ENCODE measurements around the gene NFATC2.
"Not testable (repeated sequence)": the region's sequence is repeated elsewhere in the genome, so short reads cannot be mapped to it uniquely, and the experiment has no call there.

NFATC2 gene

GRCh38 chr20:51494241-51495110 lies 48.0 kb downstream of the NFATC2 start:
- DNase-seq (ENCODE audit: low spot score), result no peak

- no peak for DNase-seq (ENCODE audit: low spot score)
These were observed 49.1 kb downstream of the NFATC2 start for GRCh38 chr20:51493346-51493791.

- DNase-seq (ENCODE audit: low spot score), result no peak
These were observed 50.1 kb downstream of the NFATC2 start for GRCh38 chr20:51492167-51493092.

- DNase-seq (ENCODE audit: low spot score), result no peak
These were observed 51.1 kb downstream of the NFATC2 start for GRCh38 chr20:51491393-51491792.

GRCh38 chr20:51490635-51491034 lies 51.9 kb downstream of the NFATC2 start:
- DNase-seq (ENCODE audit: low spot score), result no peak

GRCh38 chr20:51489611-51490010 lies 52.9 kb downstream of the NFATC2 start:
- DNase-seq (ENCODE audit: low spot score), result no peak

- DNase-seq (ENCODE audit: low spot score), result no peak
These were observed 54.2 kb downstream of the NFATC2 start for GRCh38 chr20:51488331-51488730.

GRCh38 chr20:51487565-51488268 lies 54.8 kb downstream of the NFATC2 start:
- no peak for DNase-seq (ENCODE audit: low spot score)

- no peak for DNase-seq (ENCODE audit: low spot score)
These were observed 55.4 kb downstream of the NFATC2 start for GRCh38 chr20:51487076-51487475.

- no peak for DNase-seq (ENCODE audit: low spot score)
These were observed 56.1 kb downstream of the NFATC2 start for GRCh38 chr20:51486197-51487005.

- no peak for DNase-seq (ENCODE audit: low spot score)
These were observed 57.7 kb downstream of the NFATC2 start for GRCh38 chr20:51484831-51485230.

GRCh38 chr20:51484141-51484815 lies 58.2 kb downstream of the NFATC2 start:
- no peak for DNase-seq (ENCODE audit: low spot score)

- no peak for DNase-seq (ENCODE audit: low spot score)
These were observed 59.6 kb downstream of the NFATC2 start for GRCh38 chr20:51482836-51483473.

- no peak for DNase-seq (ENCODE audit: low spot score)
These were observed 61.1 kb downstream of the NFATC2 start for GRCh38 chr20:51481341-51481914.

GRCh38 chr20:51480507-51481270 lies 61.8 kb downstream of the NFATC2 start:
- DNase-seq (ENCODE audit: low spot score), result no peak

- not testable (repeated sequence) for DNase-seq (ENCODE audit: low spot score)
These were observed 66.4 kb downstream of the NFATC2 start for GRCh38 chr20:51476106-51476505.

- no peak for DNase-seq (ENCODE audit: low spot score)
These were observed 68.7 kb downstream of the NFATC2 start for GRCh38 chr20:51473771-51474170.

GRCh38 chr20:51473256-51473655 lies 69.3 kb downstream of the NFATC2 start:
- DNase-seq (ENCODE audit: low spot score), result no peak

GRCh38 chr20:51470907-51471411 lies 71.6 kb downstream of the NFATC2 start:
- DNase-seq (ENCODE audit: low spot score), result no peak

Data from ecto neural progenitor cell (in vitro differentiated cells).